ENCODE measurements around the gene PRSS50.
A peak's percentile ranks its signal among the peaks of the same experiment; 100 is the strongest.
"Not testable (repeated sequence)": the region's sequence is repeated elsewhere in the genome, so short reads cannot be mapped to it uniquely, and the experiment has no call there.

Gene PRSS50

GRCh38 chr3:46708401-46709156 is 9.1 kb downstream of the PRSS50 start:
- no peak for DNase-seq

DNA sequence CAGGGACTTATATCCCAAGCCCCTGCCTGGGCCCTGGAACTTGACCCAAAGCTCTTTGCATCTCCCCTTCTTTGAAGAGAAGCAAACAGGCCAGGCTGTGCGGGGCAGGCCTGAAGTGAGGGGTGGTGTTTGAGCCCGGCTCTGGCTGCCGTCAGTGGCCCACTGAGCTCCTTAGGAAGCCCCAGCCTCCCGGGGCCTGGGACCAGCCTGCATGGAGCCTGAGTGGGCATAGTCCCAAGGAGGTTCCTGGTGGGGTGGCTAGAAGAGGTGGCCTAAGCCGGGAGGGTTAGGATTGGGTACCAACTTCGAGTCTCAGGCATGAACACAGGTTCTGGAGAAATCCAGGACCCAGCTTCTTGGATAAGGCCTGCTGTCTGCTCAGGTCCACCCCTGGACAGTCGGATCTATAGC is 10.1 kb downstream of the PRSS50 start:
- no peak for DNase-seq

GRCh38 chr3:46706771-46707582 is 10.7 kb downstream of the PRSS50 start:
- no peak for DNase-seq

GRCh38 chr3:46705751-46706552 is 11.7 kb downstream of the PRSS50 start:
- no peak for DNase-seq

DNA sequence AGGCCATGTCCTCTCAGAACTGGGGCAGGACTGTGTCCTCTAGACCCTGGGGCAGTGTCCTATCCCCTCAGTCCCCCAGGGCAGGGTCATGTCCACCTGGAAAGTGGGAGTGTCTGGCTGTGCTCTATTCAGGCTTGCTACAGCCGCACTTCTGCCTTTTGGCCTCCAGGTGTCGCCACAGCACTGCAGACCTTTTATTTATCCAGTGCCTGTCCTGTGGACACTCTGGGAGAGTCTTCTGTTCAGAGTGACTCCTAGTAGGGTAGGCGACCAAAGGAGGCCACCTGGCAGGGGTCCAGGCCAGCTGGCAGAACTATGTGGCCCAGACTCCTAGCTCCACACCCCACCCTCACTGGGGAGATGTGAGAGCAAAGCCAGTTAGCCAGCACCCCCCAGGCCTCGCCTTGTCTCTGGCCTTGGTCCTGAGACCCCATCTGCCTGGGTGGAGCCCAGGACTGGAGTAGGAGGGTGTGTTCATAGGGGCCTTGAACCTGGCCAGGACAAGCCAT is 12.6 kb downstream of the PRSS50 start:
- peak; percentile 64 for DNase-seq

GRCh38 chr3:46704346-46704745 is 13.3 kb downstream of the PRSS50 start:
- DNase-seq = not testable (repeated sequence)

GRCh38 chr3:46703013-46703520 is 14.6 kb downstream of the PRSS50 start:
- no peak for DNase-seq

GRCh38 chr3:46702246-46703012 is 15.2 kb downstream of the PRSS50 start:
- no peak for DNase-seq

GRCh38 chr3:46701181-46701939 is 16.3 kb downstream of the PRSS50 start, which contains the start of gene TMIE:
TMIE (plus strand) TSS chr3:46701392; CDS start chr3:46701488, 96 bp downstream.
- no peak for DNase-seq

- no peak for DNase-seq
Observed at GRCh38 chr3:46700772-46701171, 16.9 kb downstream of the PRSS50 start.

GRCh38 chr3:46699676-46700523 is 17.8 kb downstream of the PRSS50 start:
- DNase-seq = peak; percentile 92

- DNase-seq = peak; percentile 30
Observed at GRCh38 chr3:46695962-46696894, 21.4 kb downstream of the PRSS50 start.

DNA sequence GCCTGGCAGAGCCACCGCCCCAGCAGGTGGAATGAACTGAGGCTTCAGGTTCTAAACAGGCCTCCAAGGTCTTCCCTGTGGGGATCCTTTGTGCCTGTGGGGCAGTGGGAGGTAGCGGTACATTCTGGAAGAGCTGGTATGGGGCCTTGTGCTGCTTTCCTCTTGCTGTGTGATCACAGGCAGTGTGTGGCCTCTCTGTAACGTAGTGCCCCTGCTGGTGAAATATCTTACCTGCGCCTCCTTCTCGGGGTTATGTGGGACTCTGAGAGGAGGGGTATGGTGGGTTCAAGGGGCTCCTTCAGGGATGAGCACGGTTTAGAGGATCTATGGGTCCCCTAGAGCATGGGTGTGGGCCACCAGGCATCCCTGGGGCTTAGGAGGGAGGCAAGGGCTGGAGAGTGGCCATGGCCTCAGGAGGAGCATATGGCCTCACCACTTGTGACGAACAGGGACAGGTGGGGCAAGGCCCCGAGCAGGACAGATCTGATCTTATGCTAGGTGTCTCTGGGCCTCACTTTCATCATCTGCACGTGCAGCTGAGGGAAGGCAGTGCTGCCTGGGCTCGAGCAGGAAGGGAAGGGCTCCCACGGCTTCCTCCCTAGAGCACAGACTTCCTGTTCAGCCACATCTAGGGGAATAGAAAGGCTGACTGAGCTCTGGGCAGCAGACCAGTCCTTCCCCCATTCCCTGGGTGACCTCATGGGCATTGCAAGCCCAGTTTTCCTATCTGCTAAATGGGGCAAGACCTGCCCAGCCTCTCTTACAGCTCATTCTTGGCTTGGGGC is 22.3 kb downstream of the PRSS50 start:
- DNase-seq = peak; percentile 97

DNA sequence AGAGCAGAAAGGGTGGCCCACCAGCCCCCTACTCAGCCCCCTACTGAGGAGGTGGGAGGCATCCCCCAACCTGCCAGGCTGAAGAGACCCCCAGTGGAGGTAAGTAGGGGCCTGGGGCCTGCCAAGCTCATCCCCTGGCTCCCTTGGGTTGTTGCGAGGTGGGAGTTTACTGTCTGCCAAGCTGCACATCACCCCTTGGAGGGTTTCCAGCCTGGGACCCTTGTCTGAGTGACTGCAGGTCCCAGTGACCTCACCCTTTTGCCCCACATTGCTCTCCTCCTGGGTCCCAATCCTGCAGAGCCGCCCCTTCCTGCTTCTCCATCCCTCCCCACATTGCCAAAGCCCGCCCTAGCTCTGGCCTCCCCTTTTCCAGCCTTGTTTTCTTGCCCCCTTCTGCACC is 23.1 kb downstream of the PRSS50 start:
- DNase-seq = no peak

DNA sequence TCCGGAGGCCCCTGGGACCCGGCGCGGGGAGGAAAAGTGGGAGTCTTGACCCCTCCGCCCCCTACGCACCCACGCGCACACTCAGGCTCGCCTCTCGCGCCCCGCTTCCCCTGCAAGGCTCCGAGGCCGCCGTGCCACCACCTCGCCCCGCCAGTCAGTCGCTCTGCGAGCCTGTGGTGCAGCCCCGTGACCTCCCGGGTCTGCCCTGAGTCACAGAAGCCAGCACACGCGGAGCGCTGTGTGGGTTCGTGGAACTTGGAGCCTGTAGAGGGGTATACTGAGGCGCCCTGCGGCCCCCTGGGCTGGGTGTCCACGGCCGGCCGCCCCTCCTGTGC is 23.8 kb downstream of the PRSS50 start:
- peak; percentile 69 for DNase-seq

GRCh38 chr3:46693038-46693891 is 24.4 kb downstream of the PRSS50 start, which contains the start of gene ALS2CL:
ALS2CL (minus strand) TSS chr3:46693679; CDS start chr3:46689440, 4,239 bp downstream.
- DNase-seq = peak; percentile 47

DNA sequence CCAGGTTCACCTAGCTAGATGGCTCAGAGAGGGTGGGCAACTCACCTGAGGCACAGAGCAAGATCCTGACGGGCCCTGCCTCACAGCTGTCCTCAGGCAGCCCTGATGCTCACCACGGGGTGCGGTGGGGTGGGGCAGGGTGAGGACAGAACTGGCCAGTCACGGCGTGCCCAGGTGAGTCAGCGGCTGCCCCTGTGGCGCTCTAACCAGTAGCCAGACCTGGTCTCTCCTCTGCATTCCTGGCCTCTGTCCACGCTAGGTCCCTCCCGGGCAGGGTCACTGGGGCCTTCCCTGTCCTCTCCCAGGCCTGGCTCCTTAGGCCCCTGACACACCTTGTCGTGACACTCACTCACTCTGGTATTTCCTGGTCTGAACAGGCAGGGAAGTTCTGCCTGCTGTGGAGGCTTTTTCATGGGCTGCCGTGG is 25.1 kb downstream of the PRSS50 start:
- no peak for DNase-seq
